CD4-positive, CD25-positive, alpha-beta regulatory T cell (primary cell): Measurements from ENCODE around the gene FAM20C. TPM values are rescaled to one million over a fixed set of nuclear protein-coding genes. Genes with fewer than 3 reads are reported as not detected.

Source experiments
- ATAC-seq, 2 donors: fragments of 150-1000 bp; cut with Tn5 transposase; one replicate each; pipeline ENCODE4 v1.10.0; 2021; ENCODE audit warnings: low read depth in 2 of 2, moderate number of reproducible peaks in 2 of 2, moderate library complexity in 1 of 2
- DNase-seq, 3 donors: peaks; one replicate each; pipeline versions ENCODE4 v3.0.0 to v3.0.0-alpha.2; 2012 to 2022; ENCODE audit warnings: mixed read lengths in 1 of 3
- H3K27ac ChIP-seq: one replicate; pipeline ENCODE4 v1.7.0; 2013; ENCODE audit warnings: mild to moderate bottlenecking, low read length; ENCODE audit not compliant: insufficient read depth, poor library complexity, severe bottlenecking
- H3K27me3 ChIP-seq: one replicate; pipeline ENCODE4 v1.7.0; 2013; ENCODE audit warnings: low read length; ENCODE audit not compliant: control insufficient read depth, insufficient read depth
- H3K36me3 ChIP-seq: one replicate; pipeline ENCODE4 v1.7.0; 2013; ENCODE audit warnings: mild to moderate bottlenecking, low read length, moderate library complexity; ENCODE audit not compliant: control insufficient read depth, insufficient read depth
- H3K4me1 ChIP-seq: 2 replicates; pipeline ENCODE4 v1.7.0; 2013; ENCODE audit warnings: mild to moderate bottlenecking, low read length; ENCODE audit not compliant: insufficient read depth, control insufficient read depth, poor library complexity, severe bottlenecking
- H3K4me3 ChIP-seq: one replicate; pipeline ENCODE4 v1.7.0; 2013; ENCODE audit warnings: low read depth, mild to moderate bottlenecking, low read length, moderate library complexity
- H3K9me3 ChIP-seq, 2 experiments: 1 replicate in 1 of 2; 2 replicates in 1 of 2; pipeline ENCODE4 v1.7.0; 2013; ENCODE audit warnings: low read length in 2 of 2, mild to moderate bottlenecking in 1 of 2, moderate library complexity in 1 of 2; ENCODE audit not compliant: control insufficient read depth in 2 of 2
- H3K27ac Mint-ChIP-seq, 3 donors: one replicate each; pipeline ENCODE4 v1.8.0; 2020 to 2022; ENCODE audit warnings: mild to moderate bottlenecking in 3 of 3, mixed read lengths in 3 of 3, moderate library complexity in 2 of 3
- H3K27me3 Mint-ChIP-seq: one replicate; pipeline ENCODE4 v1.8.0; 2022; ENCODE audit warnings: mild to moderate bottlenecking, mixed read lengths
- H3K36me3 Mint-ChIP-seq: one replicate; pipeline ENCODE4 v1.8.0; 2020; ENCODE audit warnings: mixed read lengths
- H3K4me1 Mint-ChIP-seq, 4 donors: one replicate each; pipeline ENCODE4 v1.8.0; 2020 to 2022; ENCODE audit warnings: mixed read lengths in 4 of 4, mild to moderate bottlenecking in 1 of 4
- H3K4me3 Mint-ChIP-seq, 4 donors: one replicate each; pipeline ENCODE4 v1.8.0; 2020 to 2022; ENCODE audit warnings: mild to moderate bottlenecking in 4 of 4, mixed read lengths in 4 of 4, moderate library complexity in 3 of 4
- H3K9me3 Mint-ChIP-seq, 7 donors: one replicate each; pipeline ENCODE4 v1.8.0; 2020 to 2022; ENCODE audit warnings: mixed read lengths in 7 of 7, mild to moderate bottlenecking in 3 of 7, moderate library complexity in 2 of 7
- polyA plus RNA-seq, 4 donors: library from polyadenylated mRNA; unstranded; fragments of 300-500 nt; fragmentation: Illumina TruSeq; gene quantifications; one replicate each; pipeline ENCODE4 v1.2.3, GENCODE V29; 2021
- total RNA-seq: library from RNA; stranded (reverse); gene quantifications from one replicate; pipeline ENCODE4 v1.2.3, GENCODE V29; 2022

FAM20C gene
- total and polyA plus RNA-seq, 5 donors from 2014 or later, result not detected

- no peak overlapping the region for H3K4me3 ChIP-seq
- DNase-seq (no peak), ATAC-seq (no peak)
- H3K27me3 Mint-ChIP-seq, result no peaks in the 10 kb centered on the region
- no peaks in the 10 kb centered on the region for H3K4me1 ChIP-seq
- no peaks in the 10 kb centered on the region for H3K4me1 Mint-ChIP-seq
- H3K27me3 ChIP-seq, result no peaks in the 10 kb centered on the region
- H3K9me3 Mint-ChIP-seq, result no peaks in the 10 kb centered on the region
- no peak overlapping the region for H3K27ac Mint-ChIP-seq
- H3K36me3 ChIP-seq, result no peaks in the 10 kb centered on the region
- no peak overlapping the region for H3K4me3 Mint-ChIP-seq
- H3K36me3 Mint-ChIP-seq, result no peaks in the 10 kb centered on the region
- H3K9me3 ChIP-seq, result no peaks in the 10 kb centered on the region
- no peak overlapping the region for H3K27ac ChIP-seq
These were observed 41.8 kb downstream of the FAM20C start for GRCh38 chr7:234051-234707.

GRCh38 chr7:234708-235553 lies 42.6 kb downstream of the FAM20C start:
- no peaks in the 10 kb centered on the region for H3K27me3 ChIP-seq
- no peaks in the 10 kb centered on the region for H3K9me3 ChIP-seq
- Mint-ChIP-seq H3K9me3 (no peaks in the 10 kb centered on the region), H3K36me3 (no peaks in the 10 kb centered on the region), H3K4me1 (no peaks in the 10 kb centered on the region), H3K27me3 (no peaks in the 10 kb centered on the region), H3K27ac (no peak overlapping the region), H3K4me3 (no peak overlapping the region)
- DNase-seq, result no peak
- no peaks in the 10 kb centered on the region for H3K4me1 ChIP-seq
- H3K36me3 ChIP-seq, result no peaks in the 10 kb centered on the region
- no peak for ATAC-seq
- no peak overlapping the region for H3K27ac ChIP-seq
- no peak overlapping the region for H3K4me3 ChIP-seq

- no peak overlapping the region for H3K27ac ChIP-seq
- no peaks in the 10 kb centered on the region for H3K27me3 ChIP-seq
- peaks cover 0 to 2% of the 10 kb centered on the region in 2 experiments for H3K9me3 ChIP-seq
- ATAC-seq, result no peak
- H3K4me1 Mint-ChIP-seq, result no peaks in the 10 kb centered on the region
- no peak overlapping the region for H3K27ac Mint-ChIP-seq
- H3K36me3 ChIP-seq, result no peaks in the 10 kb centered on the region
- no peak overlapping the region for H3K4me3 Mint-ChIP-seq
- no peaks in the 10 kb centered on the region for H3K27me3 Mint-ChIP-seq
- DNase-seq, result no peak
- no peaks in the 10 kb centered on the region for H3K9me3 Mint-ChIP-seq
- no peak overlapping the region for H3K4me3 ChIP-seq
- H3K4me1 ChIP-seq, result no peaks in the 10 kb centered on the region
- no peaks in the 10 kb centered on the region for H3K36me3 Mint-ChIP-seq
These were observed 43.4 kb downstream of the FAM20C start for GRCh38 chr7:235576-236395.

- Mint-ChIP-seq H3K4me3 (no peak overlapping the region), H3K36me3 (no peaks in the 10 kb centered on the region), H3K9me3 (no peaks in the 10 kb centered on the region), H3K4me1 (no peaks in the 10 kb centered on the region), H3K27me3 (no peaks in the 10 kb centered on the region), H3K27ac (no peak overlapping the region)
- H3K27me3 ChIP-seq, result no peaks in the 10 kb centered on the region
- no peaks in the 10 kb centered on the region for H3K4me1 ChIP-seq
- H3K4me3 ChIP-seq, result no peak overlapping the region
- no peak overlapping the region for H3K27ac ChIP-seq
- no peaks in the 10 kb centered on the region for H3K36me3 ChIP-seq
- peaks cover 0 to 2% of the 10 kb centered on the region in 2 experiments for H3K9me3 ChIP-seq
- ATAC-seq, result no peak
- DNase-seq, result no peak
These were observed 44.6 kb downstream of the FAM20C start for GRCh38 chr7:236967-237366.

- Mint-ChIP-seq H3K36me3 (no peaks in the 10 kb centered on the region), H3K27me3 (no peaks in the 10 kb centered on the region), H3K4me1 (no peaks in the 10 kb centered on the region), H3K9me3 (no peaks in the 10 kb centered on the region), H3K4me3 (no peak overlapping the region), H3K27ac (no peak overlapping the region)
- DNase-seq, result no peak
- Histone ChIP-seq H3K4me1 (no peaks in the 10 kb centered on the region), H3K4me3 (no peak overlapping the region), H3K27me3 (no peaks in the 10 kb centered on the region), H3K27ac (no peak overlapping the region), H3K36me3 (no peaks in the 10 kb centered on the region), H3K9me3 (peaks cover 0 to 2% of the 10 kb centered on the region in 2 experiments)
- no peak for ATAC-seq
These were observed 45.0 kb downstream of the FAM20C start for GRCh38 chr7:237385-237784.

DNA sequence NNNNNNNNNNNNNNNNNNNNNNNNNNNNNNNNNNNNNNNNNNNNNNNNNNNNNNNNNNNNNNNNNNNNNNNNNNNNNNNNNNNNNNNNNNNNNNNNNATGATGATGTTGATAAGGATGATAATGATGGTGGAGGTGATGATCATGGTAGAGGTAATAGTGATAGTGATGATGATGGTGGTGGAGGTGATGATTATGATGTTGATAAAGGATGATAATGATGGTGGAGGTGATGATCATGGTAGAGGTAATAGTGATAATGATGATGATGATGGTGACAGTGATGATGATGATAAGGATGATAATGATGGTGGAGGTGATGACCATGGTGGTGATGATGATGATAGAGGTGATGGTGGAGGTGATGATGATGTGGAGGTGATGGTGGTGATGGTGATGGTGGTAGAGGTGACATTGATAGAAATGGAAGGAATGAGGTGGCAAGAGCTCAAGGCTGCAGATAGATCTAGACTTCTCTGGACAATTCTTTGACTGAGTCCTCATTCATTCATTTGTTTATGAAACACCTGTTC lies 47.8 kb downstream of the FAM20C start:
- no peak overlapping the region for H3K4me3 Mint-ChIP-seq
- no peak for ATAC-seq
- H3K4me1 ChIP-seq, result no peaks in the 10 kb centered on the region

DNA sequence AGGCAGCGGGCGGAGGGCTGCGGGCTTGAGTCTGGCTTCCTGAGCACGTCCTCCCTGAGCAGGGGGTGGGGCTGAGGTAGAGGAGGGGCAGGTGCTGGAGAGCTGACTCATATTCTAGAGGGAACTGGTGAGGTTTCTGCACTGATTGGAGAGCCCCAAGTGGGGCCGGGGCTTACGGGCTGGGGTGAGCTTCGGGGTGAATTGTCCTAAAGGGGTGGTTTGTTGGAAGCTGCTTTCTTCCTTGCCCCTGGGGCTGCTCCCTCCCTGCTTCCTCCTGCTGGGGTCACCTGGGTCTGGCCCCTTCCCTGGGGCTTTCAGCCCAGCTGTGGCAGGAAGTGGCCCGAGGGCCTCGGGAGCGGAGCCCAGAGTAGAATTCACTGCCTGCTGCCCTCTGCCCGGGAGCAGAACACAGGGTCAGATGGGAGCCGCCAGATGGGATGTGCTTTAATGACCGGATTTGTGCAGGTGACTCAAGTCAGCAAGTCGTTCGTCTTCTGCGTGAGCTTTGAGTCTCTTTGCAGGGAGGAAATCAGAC lies 48.6 kb downstream of the FAM20C start:
- Mint-ChIP-seq H3K27ac (no peak overlapping the region), H3K9me3 (peaks cover 0 to 2% (median 0%) of the 10 kb centered on the region in 7 donors), H3K4me1 (no peaks in the 10 kb centered on the region), H3K27me3 (no peaks in the 10 kb centered on the region), H3K36me3 (no peaks in the 10 kb centered on the region), H3K4me3 (no peak overlapping the region)
- Histone ChIP-seq H3K9me3 (peaks cover 0 to 2% of the 10 kb centered on the region in 2 experiments), H3K36me3 (no peaks in the 10 kb centered on the region), H3K4me1 (no peaks in the 10 kb centered on the region), H3K27ac (no peak overlapping the region), H3K27me3 (no peaks in the 10 kb centered on the region), H3K4me3 (no peak overlapping the region)
- DNase-seq (no peak), ATAC-seq (peak in 1 of 2 donors; percentile 28)

More for the DNA sequence above, 47.8 kb downstream of the FAM20C start:
- H3K27me3 ChIP-seq, result no peaks in the 10 kb centered on the region
- Mint-ChIP-seq H3K36me3 (no peaks in the 10 kb centered on the region), H3K9me3 (no peaks in the 10 kb centered on the region), H3K4me1 (no peaks in the 10 kb centered on the region), H3K27ac (no peak overlapping the region), H3K27me3 (no peaks in the 10 kb centered on the region)
- H3K27ac ChIP-seq, result no peak overlapping the region
- H3K9me3 ChIP-seq, result peaks cover 0 to 2% of the 10 kb centered on the region in 2 experiments
- DNase-seq, result no peak
- H3K4me3 ChIP-seq, result no peak overlapping the region
- H3K36me3 ChIP-seq, result no peaks in the 10 kb centered on the region
